ENCODE measurements around the gene UGT1A8.

The UGT1A8 gene

GRCh38 chr2:233773854-233774253 is 156.4 kb downstream of the UGT1A8 start:
- DNase-seq (ENCODE audit: low read depth in 1 of 2, low spot score in 1 of 2) = no peak
- in situ Hi-C loops (cut with HindIII; ENCODE audit: low pct_unique_long_range_greater_than_20kb, low sequenced_read_pairs) = no loop called here
- TF ChIP-seq JUND (IDR thresholded peaks at IDR 0.05; ENCODE audit: low read depth) = no peak

- no peak for TF ChIP-seq JUND (IDR thresholded peaks at IDR 0.05; ENCODE audit: low read depth)
- in situ Hi-C loops (cut with HindIII; ENCODE audit: low pct_unique_long_range_greater_than_20kb, low sequenced_read_pairs) = no loop called here
- DNase-seq (ENCODE audit: low read depth in 1 of 2, low spot score in 1 of 2) = no peak
Measured at GRCh38 chr2:233775414-233775813, 158.0 kb downstream of the UGT1A8 start.

DNA sequence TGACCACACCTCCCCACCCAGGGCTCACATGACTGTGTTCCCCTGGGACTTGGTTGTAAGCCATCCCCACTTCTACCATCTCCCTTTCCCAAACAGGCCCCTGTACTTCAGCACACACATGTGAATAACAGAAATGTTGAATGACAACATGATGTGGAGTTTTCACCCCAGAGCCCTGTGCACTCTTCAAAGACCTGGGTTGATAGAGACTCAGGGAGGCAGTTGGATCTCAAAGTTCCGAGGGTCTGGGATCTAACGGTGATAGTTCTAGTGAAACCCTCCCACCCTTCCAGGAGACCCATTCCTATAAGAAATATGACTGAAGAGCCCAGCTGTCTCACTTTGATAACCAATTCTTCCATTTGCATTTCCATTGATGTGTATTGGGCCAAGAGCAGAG is 160.6 kb downstream of the UGT1A8 start, which contains the start of gene MROH2A:
MROH2A (plus strand) TSS at position 301 of the 400 bp plus-strand sequence. CDS start 1,029 bp downstream, outside the sequence.
- in situ Hi-C loops (cut with HindIII; ENCODE audit: low pct_unique_long_range_greater_than_20kb, low sequenced_read_pairs) = no loop called here
- no peak for TF ChIP-seq JUND (IDR thresholded peaks at IDR 0.05; ENCODE audit: low read depth)
- no peak for DNase-seq (ENCODE audit: low read depth in 1 of 2, low spot score in 1 of 2)

- in situ Hi-C loops (cut with HindIII; ENCODE audit: low pct_unique_long_range_greater_than_20kb, low sequenced_read_pairs) = no loop called here
- DNase-seq (ENCODE audit: low read depth in 1 of 2, low spot score in 1 of 2) = no peak
- no peak for TF ChIP-seq JUND (IDR thresholded peaks at IDR 0.05; ENCODE audit: low read depth)
Measured at GRCh38 chr2:233779722-233780121, 162.3 kb downstream of the UGT1A8 start.

DNA sequence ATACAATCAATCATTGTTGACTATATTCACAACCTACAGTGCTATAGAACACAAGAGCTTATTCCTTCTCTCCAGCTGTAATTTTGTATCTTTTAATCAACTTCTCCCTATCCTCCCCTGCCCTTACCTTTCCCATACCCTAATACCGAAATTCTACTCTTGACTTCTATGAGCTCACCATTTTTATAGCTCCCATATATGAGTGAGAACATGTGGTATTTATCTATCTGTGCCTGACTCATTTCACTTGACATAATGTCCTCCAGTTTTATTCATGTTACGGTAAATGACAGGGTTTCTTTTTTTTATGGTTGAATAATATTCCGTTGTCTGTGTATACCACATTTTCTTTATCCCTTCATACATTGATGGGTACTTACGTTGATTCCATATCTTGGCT is 163.3 kb downstream of the UGT1A8 start:
- no peak for TF ChIP-seq JUND (IDR thresholded peaks at IDR 0.05; ENCODE audit: low read depth)
- no peak for DNase-seq (ENCODE audit: low read depth in 1 of 2, low spot score in 1 of 2)
- in situ Hi-C loops (cut with HindIII; ENCODE audit: low pct_unique_long_range_greater_than_20kb, low sequenced_read_pairs) = no loop called here

GRCh38 chr2:233789554-233789953 is 172.1 kb downstream of the UGT1A8 start:
- TF ChIP-seq JUND (IDR thresholded peaks at IDR 0.05; ENCODE audit: low read depth) = no peak
- DNase-seq (ENCODE audit: low read depth in 1 of 2, low spot score in 1 of 2) = no peak
- in situ Hi-C loops (cut with HindIII; ENCODE audit: low pct_unique_long_range_greater_than_20kb, low sequenced_read_pairs) = no loop called here

- in situ Hi-C loops (cut with HindIII; ENCODE audit: low pct_unique_long_range_greater_than_20kb, low sequenced_read_pairs) = no loop called here
- no peak for DNase-seq (ENCODE audit: low read depth in 1 of 2, low spot score in 1 of 2)
- TF ChIP-seq JUND (IDR thresholded peaks at IDR 0.05; ENCODE audit: low read depth) = no peak
Measured at GRCh38 chr2:233791151-233791882, 173.9 kb downstream of the UGT1A8 start.

GRCh38 chr2:233791883-233792329 is 174.5 kb downstream of the UGT1A8 start:
- no peak for DNase-seq (ENCODE audit: low read depth in 1 of 2, low spot score in 1 of 2)
- TF ChIP-seq JUND (IDR thresholded peaks at IDR 0.05; ENCODE audit: low read depth) = no peak
- in situ Hi-C loops (cut with HindIII; ENCODE audit: low pct_unique_long_range_greater_than_20kb, low sequenced_read_pairs) = no loop called here

DNA sequence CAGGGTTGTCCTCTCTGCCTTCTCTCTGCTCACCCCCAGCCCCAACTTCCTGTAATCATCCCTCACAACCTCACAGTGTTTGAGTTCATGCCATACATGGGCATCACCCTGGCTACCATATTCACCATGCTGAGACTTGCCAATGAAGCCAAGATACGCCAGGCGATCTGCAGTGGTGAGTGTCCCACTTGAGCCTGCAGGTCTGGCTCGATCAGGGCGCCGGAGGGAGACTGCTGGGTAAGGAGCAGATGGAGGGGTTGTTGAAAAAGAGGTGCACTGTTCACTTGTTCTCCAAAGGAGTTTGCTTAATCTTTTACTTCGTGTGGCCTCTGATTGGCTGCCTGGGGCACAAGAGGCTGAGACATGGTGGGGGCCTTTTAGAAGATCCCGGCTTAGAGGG is 175.3 kb downstream of the UGT1A8 start:
- no peak for DNase-seq (ENCODE audit: low read depth in 1 of 2, low spot score in 1 of 2)
- TF ChIP-seq JUND (IDR thresholded peaks at IDR 0.05; ENCODE audit: low read depth) = no peak
- in situ Hi-C loops (cut with HindIII; ENCODE audit: low pct_unique_long_range_greater_than_20kb, low sequenced_read_pairs) = no loop called here

DNA sequence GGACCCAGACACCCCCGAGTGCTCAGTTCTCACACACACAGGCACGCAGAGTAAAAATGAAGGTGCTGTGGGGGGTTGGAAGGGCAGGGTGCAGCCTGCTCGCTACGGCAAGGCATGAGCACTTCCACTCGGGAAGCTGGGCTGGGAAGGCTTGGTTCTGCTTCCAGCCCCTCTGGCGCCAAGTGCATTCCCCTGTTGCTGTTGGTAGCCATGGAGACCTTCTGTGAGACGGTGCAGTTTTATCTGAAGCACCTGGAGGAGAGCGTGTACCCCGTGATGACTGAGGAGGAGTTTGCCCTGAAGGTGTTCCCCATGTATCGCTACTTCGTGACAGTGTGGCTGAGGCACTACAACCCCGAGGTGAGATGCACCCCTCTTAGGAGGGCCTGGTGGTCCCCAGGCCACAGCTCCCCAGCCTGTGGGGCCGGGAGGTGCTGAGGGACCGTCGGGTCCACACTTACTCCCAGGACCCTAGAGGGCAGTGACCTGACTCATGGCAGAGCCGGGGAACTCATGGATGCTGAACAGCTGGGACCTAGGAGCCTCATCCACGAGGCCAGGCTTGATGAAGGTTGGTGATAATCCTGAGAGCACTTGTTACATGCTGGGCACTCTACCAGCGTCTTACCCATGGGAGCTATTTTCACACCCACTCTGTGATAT is 176.2 kb downstream of the UGT1A8 start:
- DNase-seq (ENCODE audit: low read depth in 1 of 2, low spot score in 1 of 2) = no peak
- in situ Hi-C loops (cut with HindIII; ENCODE audit: low pct_unique_long_range_greater_than_20kb, low sequenced_read_pairs) = no loop called here
- no peak for TF ChIP-seq JUND (IDR thresholded peaks at IDR 0.05; ENCODE audit: low read depth)

DNA sequence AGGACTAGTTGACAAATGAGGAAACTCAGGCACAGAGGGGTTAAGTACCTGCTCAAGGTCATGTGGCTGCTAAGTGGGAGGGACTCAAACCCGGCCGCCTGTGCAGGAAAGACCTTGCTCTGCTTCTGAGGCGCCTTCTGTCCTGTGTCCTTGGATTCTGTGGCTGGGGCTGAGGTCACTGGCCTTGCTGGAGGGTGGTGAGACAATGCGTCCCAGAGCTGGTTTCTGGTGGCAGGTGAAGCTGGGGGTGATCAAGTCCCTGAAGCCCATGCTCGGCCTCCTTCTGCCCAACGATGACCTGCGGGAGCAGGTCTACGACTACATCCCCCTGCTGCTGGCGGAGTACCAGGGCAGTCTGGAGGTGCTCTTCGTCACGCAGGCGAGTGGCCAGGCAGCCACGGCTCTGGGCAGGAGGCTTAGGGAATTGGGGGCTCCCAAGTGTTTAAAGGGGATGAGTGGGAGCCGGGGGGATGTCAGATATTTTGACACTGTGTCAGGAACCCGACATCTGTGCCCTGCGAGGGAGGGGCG is 176.8 kb downstream of the UGT1A8 start:
- DNase-seq (ENCODE audit: low read depth in 1 of 2, low spot score in 1 of 2) = no peak
- in situ Hi-C loops (cut with HindIII; ENCODE audit: low pct_unique_long_range_greater_than_20kb, low sequenced_read_pairs) = no loop called here
- no peak for TF ChIP-seq JUND (IDR thresholded peaks at IDR 0.05; ENCODE audit: low read depth)

GRCh38 chr2:233795735-233796171 is 178.3 kb downstream of the UGT1A8 start:
- in situ Hi-C loops (cut with HindIII; ENCODE audit: low pct_unique_long_range_greater_than_20kb, low sequenced_read_pairs) = no loop called here
- TF ChIP-seq JUND (IDR thresholded peaks at IDR 0.05; ENCODE audit: low read depth) = no peak
- no peak for DNase-seq (ENCODE audit: low read depth in 1 of 2, low spot score in 1 of 2)

DNA sequence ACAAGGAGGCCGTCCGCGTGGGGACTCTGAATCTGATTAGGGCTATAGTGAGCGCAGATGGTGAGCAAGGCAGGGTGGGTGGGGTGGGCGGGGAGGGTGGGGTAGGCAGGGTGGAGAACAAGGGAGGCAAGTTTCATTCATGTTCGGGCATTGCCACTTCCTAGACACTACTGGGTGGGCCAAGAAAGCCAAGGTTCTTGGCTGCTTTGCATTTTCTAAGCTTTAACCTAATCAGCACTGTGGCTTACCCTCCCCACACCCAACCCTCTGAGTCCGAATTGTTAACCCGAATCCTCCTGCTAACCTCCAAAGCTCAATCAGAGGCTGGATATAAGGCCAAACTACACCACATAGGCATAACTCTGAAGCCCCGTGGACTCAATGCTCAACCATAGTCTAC is 178.8 kb downstream of the UGT1A8 start:
- in situ Hi-C loops (cut with HindIII; ENCODE audit: low pct_unique_long_range_greater_than_20kb, low sequenced_read_pairs) = no loop called here

More for the DNA sequence above, 178.8 kb downstream of the UGT1A8 start:
- no peak for TF ChIP-seq JUND (IDR thresholded peaks at IDR 0.05; ENCODE audit: low read depth)
- DNase-seq (ENCODE audit: low read depth in 1 of 2, low spot score in 1 of 2) = no peak

Measured in T47D (cell line).